ENCODE results near the gene MATN3. TPM values are rescaled to one million over a fixed set of nuclear protein-coding genes. Genes with fewer than 3 reads are reported as not detected.

Gene MATN3
- total RNA-seq, 1 experiment from 2014 or later = 0.98 TPM

GRCh38 chr2:20035955-20036666 lies 23.6 kb upstream of the MATN3 start:
- no peak for DNase-seq (ENCODE audit: unreplicated experiment)
- Mint-ChIP-seq H3K36me3 (ENCODE audit: insufficient read depth, unreplicated experiment) (peaks cover 92% of the 10 kb centered on the region), H3K27me3 (ENCODE audit: insufficient read depth, unreplicated experiment) (no peaks in the 10 kb centered on the region), H3K27ac (ENCODE audit: low read depth, unreplicated experiment) (no peak overlapping the region), H3K9me3 (ENCODE audit: unreplicated experiment) (no peaks in the 10 kb centered on the region), H3K4me3 (ENCODE audit: unreplicated experiment) (no peak overlapping the region), H3K4me1 (ENCODE audit: insufficient read depth, unreplicated experiment) (peaks cover 13% of the 10 kb centered on the region)
- ChIA-PET CTCF (interaction anchor here (1.0 to 4.9 kb wide), 5 partner anchors 21 to 60 kb away, joined by 3 to 44 read pairs (median 3); no protein-coding TSS in a partner anchor), POLR2A (interaction anchor here (0.6 to 12.5 kb wide), 5 partner anchors 8 to 56 kb away, joined by 3 to 96 read pairs (median 5); partner anchors contain the start of gene LAPTM4A)
- intact Hi-C loops (cut with micrococcal nuclease) = no loop called here
- TSS peak; percentile 4 for BruUV-seq (replicated peaks)
- TF ChIP-seq, protein P1, sequence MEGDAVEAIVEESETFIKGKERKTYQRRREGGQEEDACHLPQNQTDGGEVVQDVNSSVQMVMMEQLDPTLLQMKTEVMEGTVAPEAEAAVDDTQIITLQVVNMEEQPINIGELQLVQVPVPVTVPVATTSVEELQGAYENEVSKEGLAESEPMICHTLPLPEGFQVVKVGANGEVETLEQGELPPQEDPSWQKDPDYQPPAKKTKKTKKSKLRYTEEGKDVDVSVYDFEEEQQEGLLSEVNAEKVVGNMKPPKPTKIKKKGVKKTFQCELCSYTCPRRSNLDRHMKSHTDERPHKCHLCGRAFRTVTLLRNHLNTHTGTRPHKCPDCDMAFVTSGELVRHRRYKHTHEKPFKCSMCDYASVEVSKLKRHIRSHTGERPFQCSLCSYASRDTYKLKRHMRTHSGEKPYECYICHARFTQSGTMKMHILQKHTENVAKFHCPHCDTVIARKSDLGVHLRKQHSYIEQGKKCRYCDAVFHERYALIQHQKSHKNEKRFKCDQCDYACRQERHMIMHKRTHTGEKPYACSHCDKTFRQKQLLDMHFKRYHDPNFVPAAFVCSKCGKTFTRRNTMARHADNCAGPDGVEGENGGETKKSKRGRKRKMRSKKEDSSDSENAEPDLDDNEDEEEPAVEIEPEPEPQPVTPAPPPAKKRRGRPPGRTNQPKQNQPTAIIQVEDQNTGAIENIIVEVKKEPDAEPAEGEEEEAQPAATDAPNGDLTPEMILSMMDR (IDR thresholded peaks at IDR 0.05; ENCODE audit: unreplicated experiment) = no peak

GRCh38 chr2:20034821-20035220 lies 22.4 kb upstream of the MATN3 start:
- CTCF ChIA-PET = interaction anchor here (0.7 to 4.9 kb wide), 4 partner anchors 20 to 191 kb away, joined by 3 to 44 read pairs (median 4); no protein-coding TSS in a partner anchor
- no peaks in the 10 kb centered on the region for H3K27me3 Mint-ChIP-seq (ENCODE audit: insufficient read depth, unreplicated experiment)
- H3K4me1 Mint-ChIP-seq (ENCODE audit: insufficient read depth, unreplicated experiment) = peaks cover 5% of the 10 kb centered on the region
- POLR2A ChIA-PET = interaction anchor here (1.8 to 12.5 kb wide), 2 partner anchors 17 to 36 kb away, joined by 7 to 96 read pairs; partner anchors contain the start of gene LAPTM4A
- H3K27ac Mint-ChIP-seq (ENCODE audit: low read depth, unreplicated experiment) = no peak overlapping the region
- H3K4me3 Mint-ChIP-seq (ENCODE audit: unreplicated experiment) = no peak overlapping the region
- intact Hi-C loops (cut with micrococcal nuclease) = no loop called here
- DNase-seq (ENCODE audit: unreplicated experiment) = no peak
- TF ChIP-seq, protein P1 (IDR thresholded peaks at IDR 0.05; ENCODE audit: unreplicated experiment) = no peak
- peaks cover under 1% of the 10 kb centered on the region for H3K9me3 Mint-ChIP-seq (ENCODE audit: unreplicated experiment)
- BruUV-seq (replicated peaks) = no TSS peak
- H3K36me3 Mint-ChIP-seq (ENCODE audit: insufficient read depth, unreplicated experiment) = peaks cover 95% of the 10 kb centered on the region

DNA sequence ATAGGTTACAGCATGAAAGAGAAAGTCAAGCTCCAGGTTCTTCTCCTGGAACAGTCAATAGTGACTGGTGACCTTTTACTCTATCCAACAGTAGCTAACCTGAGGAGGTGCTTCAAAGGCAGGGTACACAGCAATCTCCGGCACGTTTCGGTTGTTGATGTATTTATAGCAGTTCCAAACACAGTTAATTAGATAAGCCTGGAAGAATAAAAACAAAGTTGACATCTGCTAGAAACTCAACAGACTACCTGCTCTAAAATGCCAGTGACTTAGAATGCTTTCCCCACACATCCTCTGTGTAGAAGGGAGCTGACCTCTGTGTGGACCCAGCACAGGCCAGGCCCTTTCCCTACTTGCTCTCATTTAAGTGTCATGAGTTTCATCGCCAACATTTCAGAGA lies 21.8 kb upstream of the MATN3 start:
- CTCF ChIA-PET = interaction anchor here (0.7 to 4.9 kb wide), 5 partner anchors 20 to 192 kb away, joined by 3 to 44 read pairs (median 3); no protein-coding TSS in a partner anchor
- DNase-seq (ENCODE audit: unreplicated experiment) = no peak
- intact Hi-C loops (cut with micrococcal nuclease) = no loop called here
- POLR2A ChIA-PET = interaction anchor here (1.8 to 12.5 kb wide), 2 partner anchors 17 to 37 kb away, joined by 7 to 96 read pairs; partner anchors contain the start of gene LAPTM4A
- TF ChIP-seq, protein P1 (IDR thresholded peaks at IDR 0.05; ENCODE audit: unreplicated experiment) = no peak
- Mint-ChIP-seq H3K27ac (ENCODE audit: low read depth, unreplicated experiment) (no peak overlapping the region), H3K27me3 (ENCODE audit: insufficient read depth, unreplicated experiment) (no peaks in the 10 kb centered on the region), H3K4me3 (ENCODE audit: unreplicated experiment) (no peak overlapping the region), H3K36me3 (ENCODE audit: insufficient read depth, unreplicated experiment) (peaks cover 96% of the 10 kb centered on the region), H3K9me3 (ENCODE audit: unreplicated experiment) (peaks cover 7% of the 10 kb centered on the region), H3K4me1 (ENCODE audit: insufficient read depth, unreplicated experiment) (peaks cover 5% of the 10 kb centered on the region)
- no TSS peak for BruUV-seq (replicated peaks)

- no TSS peak for BruUV-seq (replicated peaks)
- Mint-ChIP-seq H3K27ac (ENCODE audit: low read depth, unreplicated experiment) (no peak overlapping the region), H3K27me3 (ENCODE audit: insufficient read depth, unreplicated experiment) (no peaks in the 10 kb centered on the region), H3K36me3 (ENCODE audit: insufficient read depth, unreplicated experiment) (peaks cover 96% of the 10 kb centered on the region), H3K4me3 (ENCODE audit: unreplicated experiment) (no peak overlapping the region), H3K9me3 (ENCODE audit: unreplicated experiment) (peaks cover 8% of the 10 kb centered on the region), H3K4me1 (ENCODE audit: insufficient read depth, unreplicated experiment) (peaks cover 5% of the 10 kb centered on the region)
- ChIA-PET CTCF (interaction anchor here (0.7 to 4.9 kb wide), 4 partner anchors 19 to 188 kb away, joined by 3 to 44 read pairs (median 3); no protein-coding TSS in a partner anchor), POLR2A (interaction anchor here (12.5 kb wide), 1 partner anchor 18 kb away, joined by 96 read pairs; the partner anchor contains the start of gene LAPTM4A)
- TF ChIP-seq, protein P1 (IDR thresholded peaks at IDR 0.05; ENCODE audit: unreplicated experiment) = no peak
- DNase-seq (ENCODE audit: unreplicated experiment) = no peak
- intact Hi-C loops (cut with micrococcal nuclease) = no loop called here
Measured at GRCh38 chr2:20033322-20033721, 20.9 kb upstream of the MATN3 start.
